WTC11 (cell line): ENCODE measurements around the gene ACAD9. TPM values are rescaled to one million over a fixed set of nuclear protein-coding genes. Genes with fewer than 3 reads are reported as not detected.

Experiments
- ATAC-seq: fragments of 200-7000 bp; cut with Tn5 transposase; 2 replicates; pipeline ENCODE4 v1.10.0; 2021; ENCODE audit warnings: mild to moderate bottlenecking, moderate library complexity
- CTCF ChIA-PET: fragments of 300-600 bp; sonication (Branson Sonifier 250); formaldehyde crosslinking; loops from one replicate; lab custom pipeline; 2021; ENCODE audit warnings: antibody characterized with exemption; lab: Charles Lee
- POLR2A ChIA-PET: fragments of 350-600 bp; sonication (Branson Sonifier 250); formaldehyde crosslinking; loops from one replicate; lab custom pipeline; 2021; ENCODE audit warnings: antibody characterized with exemption; lab: Charles Lee
- DNase-seq: peaks from one replicate; pipeline ENCODE4 v3.0.0; 2021; ENCODE audit warnings: low spot score
- H3K27ac Mint-ChIP-seq: 2 replicates; pipeline ENCODE4 v1.8.0; 2021; ENCODE audit warnings: mixed read lengths
- H3K27me3 Mint-ChIP-seq: 2 replicates; pipeline ENCODE4 v1.8.0; 2021; ENCODE audit warnings: low read depth, mild to moderate bottlenecking, moderate library complexity, mixed read lengths
- H3K36me3 Mint-ChIP-seq: 2 replicates; pipeline ENCODE4 v1.8.0; 2021; ENCODE audit warnings: mixed read lengths
- H3K4me1 Mint-ChIP-seq: 2 replicates; pipeline ENCODE4 v1.8.0; 2022; ENCODE audit warnings: mixed read lengths
- H3K4me3 Mint-ChIP-seq: 2 replicates; pipeline ENCODE4 v1.8.0; 2021; ENCODE audit warnings: mild to moderate bottlenecking, moderate library complexity, mixed read lengths
- H3K9me3 Mint-ChIP-seq: 2 replicates; pipeline ENCODE4 v1.8.0; 2021; ENCODE audit warnings: mixed read lengths
- ELF4 ChIP-seq: sonication (generic); formaldehyde crosslinking; IDR thresholded peaks from 2 replicates; pipeline ENCODE4 v1.8.1; 2022; ENCODE audit warnings: low read depth, mild to moderate bottlenecking, moderate library complexity, missing genetic modification reagents
- EMX1 ChIP-seq: fragments of 250-450 bp; sonication (Bioruptor Pico); IDR thresholded peaks from 2 replicates; pipeline ENCODE4 v1.8.0; 2021; ENCODE audit warnings: mild to moderate bottlenecking
- FOXJ3 ChIP-seq: sonication (generic); formaldehyde crosslinking; IDR thresholded peaks from 2 replicates; pipeline ENCODE4 v1.9.0; 2021; ENCODE audit warnings: missing genetic modification reagents, mild to moderate bottlenecking, borderline replicate concordance
- GTF2I ChIP-seq: fragments of 250-450 bp; sonication (Bioruptor Pico); conservative IDR thresholded peaks from 2 replicates; pipeline ENCODE4 v1.4.0; 2021; ENCODE audit warnings: mild to moderate bottlenecking
- JAZF1 ChIP-seq: fragments of 250-450 bp; sonication (Bioruptor Pico); IDR thresholded peaks from 2 replicates; pipeline ENCODE4 v1.9.0; 2021; ENCODE audit warnings: moderate library complexity, mild to moderate bottlenecking, inconsistent platforms
- NFE2L1 ChIP-seq: sonication (generic); formaldehyde crosslinking; IDR thresholded peaks from 2 replicates; pipeline ENCODE4 v1.8.1; 2023; ENCODE audit warnings: missing genetic modification reagents
- NR3C1 ChIP-seq: sonication (generic); formaldehyde crosslinking; conservative IDR thresholded peaks from 2 replicates; pipeline ENCODE4 v1.8.1; 2023; ENCODE audit warnings: low read depth, mild to moderate bottlenecking, missing genetic modification reagents
- OVOL2 ChIP-seq: fragments of 250-450 bp; sonication (Bioruptor Pico); IDR thresholded peaks from 2 replicates; pipeline ENCODE4 v1.9.0; 2021; ENCODE audit warnings: mild to moderate bottlenecking, borderline replicate concordance
- PRDM15 ChIP-seq: sonication (generic); formaldehyde crosslinking; IDR thresholded peaks from 2 replicates; pipeline ENCODE4 v1.8.0; 2022; ENCODE audit warnings: missing genetic modification reagents
- PREB ChIP-seq: sonication (generic); formaldehyde crosslinking; IDR thresholded peaks from 2 replicates; pipeline ENCODE4 v1.8.1; 2022; ENCODE audit warnings: mild to moderate bottlenecking, missing genetic modification reagents, moderate library complexity, borderline replicate concordance
- SOX15 ChIP-seq: fragments of 250-450 bp; sonication (Bioruptor Pico); IDR thresholded peaks from 2 replicates; pipeline ENCODE4 v1.9.0; 2021; ENCODE audit warnings: mild to moderate bottlenecking
- TCF7 ChIP-seq: sonication (generic); formaldehyde crosslinking; IDR thresholded peaks from 2 replicates; pipeline ENCODE4 v1.8.0; 2022; ENCODE audit warnings: mild to moderate bottlenecking, low read depth, missing genetic modification reagents, moderate library complexity
- USF2 ChIP-seq: sonication (generic); formaldehyde crosslinking; IDR thresholded peaks from 2 replicates; pipeline ENCODE4 v1.8.1; 2023; ENCODE audit warnings: mild to moderate bottlenecking, missing genetic modification reagents, moderate library complexity
- ZNF138 ChIP-seq: sonication (generic); formaldehyde crosslinking; conservative IDR thresholded peaks from 2 replicates; pipeline ENCODE4 v1.8.1; 2022; ENCODE audit warnings: mild to moderate bottlenecking, moderate library complexity, missing genetic modification reagents
- ZNF281 ChIP-seq: sonication (generic); formaldehyde crosslinking; IDR thresholded peaks from 2 replicates; pipeline ENCODE4 v1.8.0; 2023; ENCODE audit warnings: mild to moderate bottlenecking, missing genetic modification reagents
- ZNF396 ChIP-seq: fragments of 250-450 bp; sonication (Bioruptor Pico); IDR thresholded peaks from 2 replicates; pipeline ENCODE4 v1.8.0; 2021; ENCODE audit warnings: mild to moderate bottlenecking, moderate library complexity, borderline replicate concordance
- ZNF423 ChIP-seq: fragments of 250-450 bp; sonication (Bioruptor Pico); IDR thresholded peaks from 2 replicates; pipeline ENCODE4 v2.1.2; 2022; ENCODE audit warnings: mild to moderate bottlenecking, moderate library complexity
- total RNA-seq: library from RNA; stranded (reverse); gene quantifications from 3 replicates; pipeline ENCODE4 v1.2.3, GENCODE V29; 2021
- TF ChIP-seq, protein P1 (sequence below): sonication (generic); formaldehyde crosslinking; IDR thresholded peaks from 2 replicates; pipeline ENCODE4 v1.8.1; 2022; ENCODE audit warnings: low read depth, mild to moderate bottlenecking, moderate library complexity, missing genetic modification reagents, borderline replicate concordance
- TF ChIP-seq, protein P2 (sequence below): sonication (generic); formaldehyde crosslinking; IDR thresholded peaks from 2 replicates; pipeline ENCODE4 v1.8.0; 2022; ENCODE audit warnings: mild to moderate bottlenecking, missing genetic modification reagents
- TF ChIP-seq, protein P3 (sequence below): sonication (generic); formaldehyde crosslinking; IDR thresholded peaks from 2 replicates; pipeline ENCODE4 v1.8.1; 2023; ENCODE audit warnings: mild to moderate bottlenecking, missing genetic modification reagents, moderate library complexity

ACAD9 gene
- total RNA-seq, 1 experiment from 2014 or later, result 31.2 TPM

DNA sequence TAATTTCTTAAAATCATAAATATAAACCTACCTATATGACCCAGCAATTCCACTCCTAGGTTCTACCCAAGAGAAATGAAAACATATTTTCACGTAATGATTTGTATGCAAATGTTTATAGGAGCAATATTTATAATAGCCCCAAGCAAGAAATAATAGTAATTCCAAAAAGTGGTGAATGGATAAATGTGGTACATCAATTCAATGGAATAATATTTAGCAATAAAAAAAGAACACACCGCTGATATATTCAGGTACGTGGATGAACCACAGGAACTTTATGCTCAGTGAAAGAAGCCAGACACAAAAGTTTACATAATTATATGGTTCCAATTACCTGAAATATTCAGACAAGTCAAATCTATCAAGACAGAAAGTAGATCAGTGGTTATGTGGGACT lies 49.9 kb downstream of the ACAD9 start (continued):
- TF ChIP-seq ZNF396 (no peak), ZNF281 (CRISPR knock-in tag) (no peak), FOXJ3 (CRISPR knock-in tag) (no peak), USF2 (CRISPR knock-in tag) (no peak), ZNF423 (CRISPR knock-in tag) (no peak), EMX1 (CRISPR knock-in tag) (no peak)
- TF ChIP-seq, protein P1, sequence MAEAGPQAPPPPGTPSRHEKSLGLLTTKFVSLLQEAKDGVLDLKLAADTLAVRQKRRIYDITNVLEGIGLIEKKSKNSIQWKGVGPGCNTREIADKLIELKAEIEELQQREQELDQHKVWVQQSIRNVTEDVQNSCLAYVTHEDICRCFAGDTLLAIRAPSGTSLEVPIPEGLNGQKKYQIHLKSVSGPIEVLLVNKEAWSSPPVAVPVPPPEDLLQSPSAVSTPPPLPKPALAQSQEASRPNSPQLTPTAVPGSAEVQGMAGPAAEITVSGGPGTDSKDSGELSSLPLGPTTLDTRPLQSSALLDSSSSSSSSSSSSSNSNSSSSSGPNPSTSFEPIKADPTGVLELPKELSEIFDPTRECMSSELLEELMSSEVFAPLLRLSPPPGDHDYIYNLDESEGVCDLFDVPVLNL (CRISPR knock-in tag), result no peak

- no peaks in the 10 kb centered on the region for H3K4me1 Mint-ChIP-seq
- TF ChIP-seq PREB (CRISPR knock-in tag), result no peak
- no peak for TF ChIP-seq GTF2I (CRISPR knock-in tag)
- H3K36me3 Mint-ChIP-seq, result peaks cover 11% of the 10 kb centered on the region
- POLR2A ChIA-PET, result no interaction called here
- H3K27me3 Mint-ChIP-seq, result peaks cover 10% of the 10 kb centered on the region
- DNase-seq, result no peak
- no peak overlapping the region for H3K27ac Mint-ChIP-seq
- ATAC-seq, result no peak
- no peak overlapping the region for H3K4me3 Mint-ChIP-seq
- peaks cover 31% of the 10 kb centered on the region for H3K9me3 Mint-ChIP-seq
- CTCF ChIA-PET, result no interaction called here
These were observed 51.6 kb downstream of the ACAD9 start for GRCh38 chr3:128931046-128931445.

- Mint-ChIP-seq H3K4me1 (no peaks in the 10 kb centered on the region), H3K9me3 (peaks cover 18% of the 10 kb centered on the region), H3K36me3 (no peaks in the 10 kb centered on the region; the same call in 1 of the 2 replicates), H3K27ac (no peak overlapping the region), H3K4me3 (no peak overlapping the region), H3K27me3 (no peaks in the 10 kb centered on the region; the same call in 1 of the 2 replicates)
- ChIA-PET POLR2A (no interaction called here), CTCF (interaction anchor here (0.5 to 1.5 kb wide), 3 partner anchors 18 to 97 kb away, joined by 3 to 4 read pairs (median 4); no protein-coding TSS in a partner anchor)
- ATAC-seq (peak; percentile 46), DNase-seq (no peak)
- no peak for TF ChIP-seq PRDM15 (CRISPR knock-in tag)
- TF ChIP-seq, protein P2, sequence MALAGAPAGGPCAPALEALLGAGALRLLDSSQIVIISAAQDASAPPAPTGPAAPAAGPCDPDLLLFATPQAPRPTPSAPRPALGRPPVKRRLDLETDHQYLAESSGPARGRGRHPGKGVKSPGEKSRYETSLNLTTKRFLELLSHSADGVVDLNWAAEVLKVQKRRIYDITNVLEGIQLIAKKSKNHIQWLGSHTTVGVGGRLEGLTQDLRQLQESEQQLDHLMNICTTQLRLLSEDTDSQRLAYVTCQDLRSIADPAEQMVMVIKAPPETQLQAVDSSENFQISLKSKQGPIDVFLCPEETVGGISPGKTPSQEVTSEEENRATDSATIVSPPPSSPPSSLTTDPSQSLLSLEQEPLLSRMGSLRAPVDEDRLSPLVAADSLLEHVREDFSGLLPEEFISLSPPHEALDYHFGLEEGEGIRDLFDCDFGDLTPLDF, result no peak
- no peak for TF ChIP-seq NR3C1 (CRISPR knock-in tag)
- TF ChIP-seq, protein P3, sequence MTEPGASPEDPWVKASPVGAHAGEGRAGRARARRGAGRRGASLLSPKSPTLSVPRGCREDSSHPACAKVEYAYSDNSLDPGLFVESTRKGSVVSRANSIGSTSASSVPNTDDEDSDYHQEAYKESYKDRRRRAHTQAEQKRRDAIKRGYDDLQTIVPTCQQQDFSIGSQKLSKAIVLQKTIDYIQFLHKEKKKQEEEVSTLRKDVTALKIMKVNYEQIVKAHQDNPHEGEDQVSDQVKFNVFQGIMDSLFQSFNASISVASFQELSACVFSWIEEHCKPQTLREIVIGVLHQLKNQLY, result no peak
- no peak for TF ChIP-seq TCF7 (CRISPR knock-in tag)
- TF ChIP-seq OVOL2 (CRISPR knock-in tag), result no peak
- TF ChIP-seq ELF4, result no peak
- TF ChIP-seq ZNF138 (CRISPR knock-in tag), result no peak
- no peak for TF ChIP-seq JAZF1
- no peak for TF ChIP-seq USF2 (CRISPR knock-in tag)
- no peak for TF ChIP-seq GTF2I (CRISPR knock-in tag)
- no peak for TF ChIP-seq NFE2L1 (CRISPR knock-in tag)
- TF ChIP-seq EMX1 (CRISPR knock-in tag), result no peak
- TF ChIP-seq SOX15 (CRISPR knock-in tag), result no peak
These were observed 53.2 kb downstream of the ACAD9 start for GRCh38 chr3:128932516-128933212.
